PC-3 (cell line): ENCODE results near the gene KRTAP13-1. TPM values are rescaled to one million over a fixed set of nuclear protein-coding genes. Genes with fewer than 3 reads are reported as not detected.

Experiments used
- ATAC-seq: fragments of 200-7000 bp; cut with Tn5 transposase; 2 replicates; pipeline ENCODE4 v1.9.1; 2020; ENCODE audit warnings: mild to moderate bottlenecking, moderate library complexity
- BruUV-seq: library from RNA; stranded (reverse); fragments of 400-500 nt; replicated peaks from 2 replicates; lab custom pipeline; 2021; lab: Mats Ljungman, UMichigan
- CTCF ChIA-PET: fragments of 300-600 bp; sonication (Branson Sonifier 250); formaldehyde crosslinking; loops from one replicate; lab custom pipeline; 2022; ENCODE audit warnings: antibody characterized with exemption; lab: Charles Lee
- POLR2A ChIA-PET: fragments of 300-600 bp; sonication (Branson Sonifier 250); formaldehyde crosslinking; loops from one replicate; lab custom pipeline; 2022; ENCODE audit warnings: antibody characterized with exemption; ENCODE audit not compliant: unreplicated experiment; lab: Charles Lee
- DNase-seq: peaks from one replicate; pipeline ENCODE4 v3.0.0-alpha.2; 2015
- H2AFZ ChIP-seq: fragments of 300-600 bp; sonication (generic); 2 replicates; pipeline ENCODE4 v1.6.0; 2016; ENCODE audit warnings: antibody characterized with exemption, low read length
- H3F3A ChIP-seq: fragments of 300-600 bp; sonication (generic); one replicate; pipeline ENCODE4 v1.6.0; 2017; ENCODE audit warnings: antibody characterized with exemption, low read length, control low read depth, mild to moderate bottlenecking; ENCODE audit not compliant: unreplicated experiment
- H3K27ac ChIP-seq: fragments of 300-600 bp; sonication (generic); 2 replicates; pipeline ENCODE4 v1.5.1; 2016; ENCODE audit warnings: mild to moderate bottlenecking, low read length
- H3K27me3 ChIP-seq: fragments of 300-600 bp; sonication (generic); 2 replicates; pipeline ENCODE4 v1.6.1; 2016; ENCODE audit warnings: low read length, mixed read lengths
- H3K36me3 ChIP-seq: fragments of 300-600 bp; sonication (generic); 2 replicates; pipeline ENCODE4 v1.6.1; 2016; ENCODE audit warnings: low read depth, mixed run types, low read length, mixed read lengths
- H3K4me1 ChIP-seq: fragments of 300-600 bp; sonication (generic); 2 replicates; pipeline ENCODE4 v1.5.1; 2016; ENCODE audit warnings: low read length; ENCODE audit not compliant: insufficient read depth
- H3K4me2 ChIP-seq: fragments of 300-600 bp; sonication (generic); 2 replicates; pipeline ENCODE4 v1.6.0; 2016; ENCODE audit warnings: low read length
- H3K4me3 ChIP-seq: fragments of 300-600 bp; sonication (generic); 2 replicates; pipeline ENCODE4 v1.5.1; 2016; ENCODE audit warnings: mild to moderate bottlenecking, low read length, mixed read lengths
- H3K79me2 ChIP-seq: fragments of 300-600 bp; sonication (generic); 2 replicates; pipeline ENCODE4 v1.6.1; 2017; ENCODE audit warnings: low read length, mixed read lengths
- H3K9ac ChIP-seq: fragments of 300-600 bp; sonication (generic); 2 replicates; pipeline ENCODE4 v1.6.0; 2016; ENCODE audit warnings: mild to moderate bottlenecking, low read length
- H3K9me2 ChIP-seq: fragments of 300-600 bp; sonication (generic); replicated peaks from 2 replicates; pipeline ENCODE4 v1.6.1; 2016; ENCODE audit warnings: mixed run types, low read length, mixed read lengths
- H3K9me3 ChIP-seq: fragments of 300-600 bp; sonication (generic); 2 replicates; pipeline ENCODE4 v1.6.1; 2016; ENCODE audit warnings: low read length, mixed read lengths
- H4K20me1 ChIP-seq: fragments of 300-600 bp; sonication (generic); 2 replicates; pipeline ENCODE4 v1.6.1; 2016; ENCODE audit warnings: low read length, mixed read lengths
- CTCF ChIP-seq: fragments of 300-600 bp; sonication (generic); conservative IDR thresholded peaks from 2 replicates; pipeline ENCODE4 v1.5.1; 2017; ENCODE audit warnings: antibody characterized with exemption, low read depth, mild to moderate bottlenecking, low read length
- EZH2 ChIP-seq: fragments of 300-600 bp; sonication (generic); IDR thresholded peaks from one replicate; pipeline ENCODE4 v1.6.1; 2017; ENCODE audit warnings: antibody characterized with exemption, mild to moderate bottlenecking, low read length; ENCODE audit not compliant: unreplicated experiment
- intact Hi-C: fragments of 100-400 bp; cut with micrococcal nuclease; formaldehyde crosslinking; loops from 2 replicates; pipeline ENCODE4 v1.9.0; 2023
- microRNA-seq: library from miRNA; unstranded; fragments of <30 nt; microRNA quantifications from one replicate; pipeline ENCODE4 v1.1.0, GENCODE V29; 2020; ENCODE audit not compliant: unreplicated experiment
- total RNA-seq: library from RNA; depleted of rRNA; stranded (reverse); fragments of >200 nt; gene quantifications from 2 replicates; pipeline ENCODE4 v1.2.3, GENCODE V29; 2014; rRNA removed

The KRTAP13-1 gene
- total RNA-seq, 1 experiment from 2014 or later = not detected

- no peaks in the 10 kb centered on the region for H4K20me1 ChIP-seq
- no peaks in the 10 kb centered on the region for H3K4me1 ChIP-seq
- H3K4me2 ChIP-seq = no peak overlapping the region
- no peak overlapping the region for H3K9ac ChIP-seq
- intact Hi-C loops = loop anchor here (1.0 kb wide), 1 partner anchor 289 kb away; no protein-coding TSS in a partner anchor
- peak; percentile 42; the same call in 1 of the 2 replicates for TF ChIP-seq CTCF
- TF ChIP-seq EZH2 = no peak
- no peak overlapping the region for H2AFZ ChIP-seq
- ChIA-PET POLR2A (no interaction called here), CTCF (interaction anchor here (0.6 kb wide), 1 partner anchor 162 kb away, joined by 3 read pairs; no protein-coding TSS in a partner anchor)
- H3F3A ChIP-seq = no peaks in the 10 kb centered on the region
- H3K27ac ChIP-seq = no peak overlapping the region
- DNase-seq (peak; percentile 19), ATAC-seq (peak; percentile 58)
- H3K27me3 ChIP-seq = peaks cover 21% of the 10 kb centered on the region; the same call in 1 of the 2 replicates
- H3K4me3 ChIP-seq = no peak overlapping the region
- no peaks in the 10 kb centered on the region for H3K9me2 ChIP-seq
- BruUV-seq = no TSS peak
- no peaks in the 10 kb centered on the region for H3K36me3 ChIP-seq
- H3K9me3 ChIP-seq = no peaks in the 10 kb centered on the region
- no peaks in the 10 kb centered on the region for H3K79me2 ChIP-seq
Measured at GRCh38 chr21:30444204-30444603, 48.4 kb downstream of the KRTAP13-1 start.

Small RNA genes within 50 kb of the gene (microRNA-seq; reads per million reads assigned to microRNA genes)
- gene MIR4327 = not detected

Other genes with a start within 250 kb of the KRTAP13-1 start
- not detected in 2 replicates for gene CLDN17, start 229.2 kb upstream of the KRTAP13-1 start, total RNA-seq
- 0.46 and 1.5 TPM in 2 replicates for gene CLDN8, start 179.9 kb upstream of the KRTAP13-1 start, total RNA-seq
- gene KRTAP24-1, start 113.1 kb upstream of the KRTAP13-1 start, total RNA-seq = not detected in 2 replicates
- gene KRTAP25-1, start 106.5 kb upstream of the KRTAP13-1 start, total RNA-seq = not detected in 2 replicates
- not detected in 2 replicates for gene KRTAP26-1, start 75.7 kb upstream of the KRTAP13-1 start, total RNA-seq
- gene KRTAP27-1, start 58.3 kb upstream of the KRTAP13-1 start, total RNA-seq = not detected in 2 replicates
- gene KRTAP23-1, start 47.4 kb upstream of the KRTAP13-1 start, total RNA-seq = not detected in 2 replicates
- gene KRTAP13-2, start 23.8 kb upstream of the KRTAP13-1 start, total RNA-seq = not detected in 2 replicates
- not detected in 2 replicates for gene KRTAP13-3, start 29.9 kb downstream of the KRTAP13-1 start, total RNA-seq
- gene KRTAP13-4, start 34.2 kb downstream of the KRTAP13-1 start, total RNA-seq = not detected in 2 replicates
- gene KRTAP15-1, start 44.2 kb downstream of the KRTAP13-1 start, total RNA-seq = not detected in 2 replicates
- gene KRTAP19-1, start 84.3 kb downstream of the KRTAP13-1 start, total RNA-seq = not detected in 2 replicates
- not detected in 2 replicates for gene KRTAP19-2, start 91.4 kb downstream of the KRTAP13-1 start, total RNA-seq
- gene KRTAP19-3, start 96.0 kb downstream of the KRTAP13-1 start, total RNA-seq = not detected in 2 replicates
- not detected in 2 replicates for gene KRTAP19-4, start 101.1 kb downstream of the KRTAP13-1 start, total RNA-seq
- not detected in 2 replicates for gene KRTAP19-5, start 106.1 kb downstream of the KRTAP13-1 start, total RNA-seq
- gene KRTAP19-6, start 145.8 kb downstream of the KRTAP13-1 start, total RNA-seq = not detected in 2 replicates
- gene KRTAP19-7, start 165.3 kb downstream of the KRTAP13-1 start, total RNA-seq = not detected in 2 replicates
- not detected in 2 replicates for gene KRTAP22-2, start 194.4 kb downstream of the KRTAP13-1 start, total RNA-seq
- gene KRTAP6-3, start 196.4 kb downstream of the KRTAP13-1 start, total RNA-seq = not detected in 2 replicates
- gene KRTAP6-2, start 202.9 kb downstream of the KRTAP13-1 start, total RNA-seq = not detected in 2 replicates
- not detected in 2 replicates for gene KRTAP22-1, start 205.1 kb downstream of the KRTAP13-1 start, total RNA-seq
- gene KRTAP6-1, start 217.9 kb downstream of the KRTAP13-1 start, total RNA-seq = not detected in 2 replicates
- gene KRTAP20-1, start 220.4 kb downstream of the KRTAP13-1 start, total RNA-seq = not detected in 2 replicates
- gene KRTAP20-4, start 224.6 kb downstream of the KRTAP13-1 start, total RNA-seq = not detected in 2 replicates
- gene KRTAP20-2, start 239.2 kb downstream of the KRTAP13-1 start, total RNA-seq = 0.51 TPM in 1 of 2 replicates, not detected in the other
- not detected in 2 replicates for gene KRTAP20-3, start 246.8 kb downstream of the KRTAP13-1 start, total RNA-seq